HG02798 (cell line): ENCODE data around the gene HOXA4.

Source experiments
- ATAC-seq: cut with Tn5 transposase; IDR thresholded peaks from one replicate; pipeline ENCODE4 v1.9.1; 2021; ENCODE audit warnings: mild to moderate bottlenecking; ENCODE audit not compliant: unreplicated experiment, poor library complexity

HOXA4 gene

GRCh38 chr7:27148756-27149641 is 18.4 kb upstream of the HOXA4 start:
- no peak for ATAC-seq

- ATAC-seq: no peak
Observed at GRCh38 chr7:27148031-27148755, 17.6 kb upstream of the HOXA4 start.

- ATAC-seq: no peak
Observed at GRCh38 chr7:27147199-27148030, 16.9 kb upstream of the HOXA4 start, which contains the start of gene HOXA6. Gene HOXA6 (minus strand): TSS chr7:27147774. CDS start chr7:27147749, 25 bp downstream.

GRCh38 chr7:27146491-27147198 is 16.1 kb upstream of the HOXA4 start:
- ATAC-seq: no peak

GRCh38 chr7:27145914-27146412 is 15.4 kb upstream of the HOXA4 start:
- no peak for ATAC-seq

- no peak for ATAC-seq
Observed at GRCh38 chr7:27145165-27145913, 14.8 kb upstream of the HOXA4 start.

- no peak for ATAC-seq
Observed at GRCh38 chr7:27144781-27145164, 14.2 kb upstream of the HOXA4 start.

- no peak for ATAC-seq
Observed at GRCh38 chr7:27143950-27144780, 13.6 kb upstream of the HOXA4 start.

- no peak for ATAC-seq
Observed at GRCh38 chr7:27143023-27143949, 12.7 kb upstream of the HOXA4 start, which contains the start of gene HOXA5. Gene HOXA5 (minus strand): TSS chr7:27143681. CDS start chr7:27143607, 74 bp downstream.

GRCh38 chr7:27142580-27143022 is 12.0 kb upstream of the HOXA4 start:
- ATAC-seq: no peak

GRCh38 chr7:27141923-27142579 is 11.5 kb upstream of the HOXA4 start:
- no peak for ATAC-seq

GRCh38 chr7:27141137-27141922 is 10.8 kb upstream of the HOXA4 start:
- no peak for ATAC-seq

- ATAC-seq: no peak
Observed at GRCh38 chr7:27140126-27140857, 9.7 kb upstream of the HOXA4 start.

- ATAC-seq: no peak
Observed at GRCh38 chr7:27139334-27140125, 9.0 kb upstream of the HOXA4 start.
